Measurements from ENCODE around the gene LRRC8E. TPM values are rescaled to one million over a fixed set of nuclear protein-coding genes. Genes with fewer than 3 reads are reported as not detected.

Gene LRRC8E
- 1 to 10 TPM; 1.8 to 3.3 TPM for total RNA-seq
- 1 to 10 TPM in 1 of 2 donors, not detected in 1; 2.4 TPM for polyA plus RNA-seq

- TF ChIP-seq CTCF (IDR thresholded peaks at IDR 0.05; ENCODE audit: low read depth, low read length, missing input control) (no peak), ZBTB33 (IDR thresholded peaks at IDR 0.05) (no peak), FOXA1 (IDR thresholded peaks at IDR 0.05) (no peak), JUND (IDR thresholded peaks at IDR 0.05) (no peak), RXRA (IDR thresholded peaks at IDR 0.05) (no peak), YY1 (IDR thresholded peaks at IDR 0.05) (no peak), TAF1 (conservative IDR thresholded peaks at IDR 0.05) (no peak), EGR1 (IDR thresholded peaks at IDR 0.05; ENCODE audit: low read depth in 2 of 2) (no peak)
- H3K27ac ChIP-seq (ENCODE audit: low read depth in 1 of 2, low read length in 2 of 2), result no peak within 1 kb of the TSS
These were observed at the start of gene LRRC8E for GRCh38 chr19:7888145-7888825. LRRC8E (plus strand) TSS chr19:7888510; CDS start chr19:7895604, 7,094 bp downstream.

DNA sequence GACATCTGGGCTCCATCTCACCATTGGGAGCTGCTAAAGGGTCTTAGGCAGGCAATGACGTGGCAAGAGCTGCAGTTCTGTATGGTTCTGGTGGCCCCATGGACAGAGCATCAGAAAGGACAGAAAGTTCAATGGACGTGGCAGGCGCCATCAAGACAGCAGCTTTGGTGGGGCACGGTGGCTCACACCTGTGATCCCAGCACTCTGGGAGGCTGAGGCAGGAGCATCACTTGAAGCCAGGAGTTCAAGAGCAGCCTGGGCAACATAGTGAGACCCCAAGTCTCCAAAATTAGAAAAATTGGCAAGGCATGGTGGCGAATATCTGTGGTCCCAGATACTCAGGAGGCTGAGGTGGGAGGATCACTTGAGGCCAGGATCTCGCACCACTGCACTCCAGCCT is 48.8 kb upstream of the LRRC8E start:
- DNase-seq (ENCODE audit: low spot score), result no peak
- no peak overlapping the region for H3K9ac ChIP-seq (ENCODE audit: low read depth in 1 of 2, low read length in 2 of 2)
- WGBS, result 94% methylated on average over 6 of the region's 6 CpGs
- no peak overlapping the region for H3K27ac ChIP-seq (ENCODE audit: low read depth in 1 of 2, low read length in 2 of 2)
- no peaks in the 10 kb centered on the region for H3K27me3 ChIP-seq (ENCODE audit: control insufficient read depth in 4 of 4, insufficient read depth in 4 of 4, low read length in 3 of 4)
- H3K36me3 ChIP-seq (ENCODE audit: control insufficient read depth in 4 of 4, insufficient read depth in 3 of 4, low read depth in 1 of 4, low read length in 3 of 4), result no peaks in the 10 kb centered on the region
- TF ChIP-seq RXRA (IDR thresholded peaks at IDR 0.05) (no peak), HNF4G (IDR thresholded peaks at IDR 0.05) (no peak), FOXA2 (IDR thresholded peaks at IDR 0.05) (no peak), GABPA (IDR thresholded peaks at IDR 0.05 in 1 of 2, conservative IDR thresholded peaks at IDR 0.05 in 1 of 2) (no peak), EGR1 (IDR thresholded peaks at IDR 0.05; ENCODE audit: low read depth in 2 of 2) (no peak), JUND (IDR thresholded peaks at IDR 0.05) (no peak), NR2F2 (IDR thresholded peaks at IDR 0.05) (no peak), SP1 (IDR thresholded peaks at IDR 0.05) (no peak), YY1 (IDR thresholded peaks at IDR 0.05) (no peak), FOXA1 (IDR thresholded peaks at IDR 0.05) (no peak), CTCF (IDR thresholded peaks at IDR 0.05; ENCODE audit: low read depth, low read length, missing input control) (no peak), TAF1 (conservative IDR thresholded peaks at IDR 0.05) (no peak), RAD21 (IDR thresholded peaks at IDR 0.05) (no peak), HNF4A (conservative IDR thresholded peaks at IDR 0.05) (no peak), ZBTB33 (IDR thresholded peaks at IDR 0.05) (no peak)
- TF ChIP-seq, protein P1, sequence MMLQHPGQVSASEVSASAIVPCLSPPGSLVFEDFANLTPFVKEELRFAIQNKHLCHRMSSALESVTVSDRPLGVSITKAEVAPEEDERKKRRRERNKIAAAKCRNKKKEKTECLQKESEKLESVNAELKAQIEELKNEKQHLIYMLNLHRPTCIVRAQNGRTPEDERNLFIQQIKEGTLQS (IDR thresholded peaks at IDR 0.05), result no peak
- TF ChIP-seq, protein P2, sequence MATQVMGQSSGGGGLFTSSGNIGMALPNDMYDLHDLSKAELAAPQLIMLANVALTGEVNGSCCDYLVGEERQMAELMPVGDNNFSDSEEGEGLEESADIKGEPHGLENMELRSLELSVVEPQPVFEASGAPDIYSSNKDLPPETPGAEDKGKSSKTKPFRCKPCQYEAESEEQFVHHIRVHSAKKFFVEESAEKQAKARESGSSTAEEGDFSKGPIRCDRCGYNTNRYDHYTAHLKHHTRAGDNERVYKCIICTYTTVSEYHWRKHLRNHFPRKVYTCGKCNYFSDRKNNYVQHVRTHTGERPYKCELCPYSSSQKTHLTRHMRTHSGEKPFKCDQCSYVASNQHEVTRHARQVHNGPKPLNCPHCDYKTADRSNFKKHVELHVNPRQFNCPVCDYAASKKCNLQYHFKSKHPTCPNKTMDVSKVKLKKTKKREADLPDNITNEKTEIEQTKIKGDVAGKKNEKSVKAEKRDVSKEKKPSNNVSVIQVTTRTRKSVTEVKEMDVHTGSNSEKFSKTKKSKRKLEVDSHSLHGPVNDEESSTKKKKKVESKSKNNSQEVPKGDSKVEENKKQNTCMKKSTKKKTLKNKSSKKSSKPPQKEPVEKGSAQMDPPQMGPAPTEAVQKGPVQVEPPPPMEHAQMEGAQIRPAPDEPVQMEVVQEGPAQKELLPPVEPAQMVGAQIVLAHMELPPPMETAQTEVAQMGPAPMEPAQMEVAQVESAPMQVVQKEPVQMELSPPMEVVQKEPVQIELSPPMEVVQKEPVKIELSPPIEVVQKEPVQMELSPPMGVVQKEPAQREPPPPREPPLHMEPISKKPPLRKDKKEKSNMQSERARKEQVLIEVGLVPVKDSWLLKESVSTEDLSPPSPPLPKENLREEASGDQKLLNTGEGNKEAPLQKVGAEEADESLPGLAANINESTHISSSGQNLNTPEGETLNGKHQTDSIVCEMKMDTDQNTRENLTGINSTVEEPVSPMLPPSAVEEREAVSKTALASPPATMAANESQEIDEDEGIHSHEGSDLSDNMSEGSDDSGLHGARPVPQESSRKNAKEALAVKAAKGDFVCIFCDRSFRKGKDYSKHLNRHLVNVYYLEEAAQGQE (IDR thresholded peaks at IDR 0.05), result no peak
- TF ChIP-seq, protein P3, sequence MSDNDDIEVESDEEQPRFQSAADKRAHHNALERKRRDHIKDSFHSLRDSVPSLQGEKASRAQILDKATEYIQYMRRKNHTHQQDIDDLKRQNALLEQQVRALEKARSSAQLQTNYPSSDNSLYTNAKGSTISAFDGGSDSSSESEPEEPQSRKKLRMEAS (IDR thresholded peaks at IDR 0.05), result no peak
- H3K9me3 ChIP-seq (ENCODE audit: control insufficient read depth in 4 of 4, low read length in 3 of 4), result no peaks in the 10 kb centered on the region
- no peak overlapping the region for H3K4me3 ChIP-seq (ENCODE audit: low read depth in 1 of 3, low read length in 3 of 3)
- H3K4me1 ChIP-seq (ENCODE audit: control insufficient read depth in 4 of 4, insufficient read depth in 4 of 4, low read length in 3 of 4), result no peaks in the 10 kb centered on the region

More at GRCh38 chr19:7888145-7888825, at the start of gene LRRC8E:
- Histone ChIP-seq H3K9me3 (ENCODE audit: control insufficient read depth in 4 of 4, low read length in 3 of 4) (no peaks in the 10 kb centered on the region), H3K27me3 (ENCODE audit: control insufficient read depth in 4 of 4, insufficient read depth in 4 of 4, low read length in 3 of 4) (no peaks in the 10 kb centered on the region), H3K4me1 (ENCODE audit: control insufficient read depth in 4 of 4, insufficient read depth in 4 of 4, low read length in 3 of 4) (peaks cover 0 to 13% (median 6%) of the 10 kb centered on the region in 4 donors), H3K9ac (ENCODE audit: low read depth in 1 of 2, low read length in 2 of 2) (peak within 1 kb of the TSS in 1 of 2 donors; percentile 69), H3K36me3 (ENCODE audit: control insufficient read depth in 4 of 4, insufficient read depth in 3 of 4, low read depth in 1 of 4, low read length in 3 of 4) (no peaks in the 10 kb centered on the region), H3K4me3 (ENCODE audit: low read depth in 1 of 3, low read length in 3 of 3) (peak within 1 kb of the TSS; percentile 41 to 76 (median 42))
- 10% methylated on average over 53 of the region's 53 CpGs for WGBS
- peak; percentile 60 for DNase-seq (ENCODE audit: low spot score)
